Breast epithelium (tissue), 4 donors: ENCODE measurements around the gene GRB14. TPM values are rescaled to one million over a fixed set of nuclear protein-coding genes. Genes with fewer than 3 reads are reported as not detected.

Experiments
- DNase-seq, 2 donors: peaks; one replicate each; pipeline ENCODE4 v3.0.0-alpha.2; 2019; ENCODE audit warnings: low spot score in 2 of 2
- H3K27ac ChIP-seq, 2 donors: fragments of 200-600 bp; sonication (generic) in 1 of 2; one replicate each; pipeline ENCODE4 v1.5.1; 2016 to 2019; ENCODE audit warnings: mild to moderate bottlenecking in 1 of 2
- H3K27me3 ChIP-seq, 2 donors: fragments of 200-600 bp; sonication (generic) in 1 of 2; one replicate each; pipeline versions ENCODE4 v1.5.1 to v1.6.0; 2017 to 2019; ENCODE audit warnings: control low read depth in 1 of 2, mild to moderate bottlenecking in 1 of 2
- H3K36me3 ChIP-seq: fragments of 200-600 bp; one replicate; pipeline ENCODE4 v1.5.1; 2019
- H3K4me1 ChIP-seq, 2 donors: fragments of 200-600 bp; sonication (generic); one replicate each; pipeline ENCODE4 v1.5.1; 2016 to 2019; ENCODE audit warnings: control low read depth in 1 of 2
- H3K4me3 ChIP-seq, 3 donors: fragments of 200-600 bp; sonication (generic); 1 replicate in 2 of 3; 2 replicates in 1 of 3; pipeline ENCODE4 v1.5.1; 2016 to 2019; ENCODE audit warnings: mild to moderate bottlenecking in 3 of 3, moderate library complexity in 2 of 3
- H3K9me3 ChIP-seq, 2 donors: fragments of 200-600 bp; sonication (generic) in 1 of 2; one replicate each; pipeline ENCODE4 v1.5.1; 2016 to 2019; ENCODE audit warnings: control low read depth in 1 of 2
- CTCF ChIP-seq, 3 donors: fragments of 450-650 bp; IDR thresholded peaks; one replicate each; pipeline ENCODE4 v1.5.1; 2016 to 2017; ENCODE audit warnings: antibody characterized with exemption in 3 of 3, mild to moderate bottlenecking in 3 of 3, moderate library complexity in 3 of 3
- POLR2A ChIP-seq: fragments of 450-650 bp; IDR thresholded peaks from one replicate; pipeline ENCODE4 v1.6.1; 2016; ENCODE audit warnings: antibody characterized with exemption, mild to moderate bottlenecking, moderate library complexity
- POLR2AphosphoS5 ChIP-seq, 3 donors: sonication (generic); formaldehyde crosslinking; IDR thresholded peaks; one replicate each; pipeline ENCODE4 v1.6.1; 2017; ENCODE audit warnings: antibody characterized with exemption in 3 of 3
- intact Hi-C: fragments of 100-400 bp; cut with DNase I; formaldehyde crosslinking; loops from one replicate; pipeline ENCODE4 v1.15.1; 2023; ENCODE audit warnings: low total_unique reads
- total RNA-seq, 3 donors: library from RNA; depleted of rRNA; stranded (reverse); fragments of >200 nt; gene quantifications; one replicate each; pipeline ENCODE4 v1.1.0, GENCODE V29; 2016

The GRB14 gene
- total RNA-seq, 3 donors from 2014 or later = 2.5 to 13.1 (median 4.6) TPM

DNA sequence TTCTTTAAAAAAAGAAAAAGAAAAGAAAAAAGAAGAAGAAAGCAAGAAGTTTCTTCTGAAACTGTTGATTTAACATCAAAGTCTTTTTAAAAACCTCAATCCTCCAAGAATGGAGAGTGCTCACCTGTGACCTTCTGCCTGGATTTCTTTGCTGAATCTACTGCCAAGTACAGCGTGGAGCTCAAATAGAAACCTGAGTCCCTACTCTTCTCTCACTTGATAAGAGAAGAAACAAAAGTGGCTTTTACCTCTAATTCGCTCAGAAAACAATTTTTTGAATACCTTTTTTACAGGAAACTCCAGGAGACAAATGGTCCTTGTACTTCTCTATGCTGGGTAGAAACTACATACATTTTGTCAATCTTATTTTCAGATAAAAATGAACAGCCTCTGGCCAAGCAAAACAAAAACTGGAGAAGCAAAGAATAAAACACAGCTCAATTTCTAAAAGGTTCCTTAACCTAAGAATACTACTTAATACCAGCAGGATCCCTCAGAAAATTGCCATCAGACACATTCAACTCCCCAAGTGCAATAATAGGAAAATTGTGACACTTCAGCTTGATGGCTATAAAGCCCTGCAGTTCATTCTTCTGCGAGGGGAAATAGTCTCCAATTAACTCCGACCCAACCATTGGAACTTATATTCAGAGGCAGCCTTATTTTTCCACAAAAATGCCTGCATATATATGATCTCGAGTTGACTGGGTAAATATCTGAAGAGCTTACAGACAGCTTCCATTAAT, 85.8 kb downstream of the GRB14 start:
- no peak overlapping the region for H3K4me3 ChIP-seq
- DNase-seq = no peak
- no peak overlapping the region for H3K27ac ChIP-seq
- TF ChIP-seq CTCF (IDR thresholded peaks at IDR 0.05) (no peak), POLR2AphosphoS5 (IDR thresholded peaks at IDR 0.05) (no peak), POLR2A (no peak)
- intact Hi-C loops = no loop called here
- H3K36me3 ChIP-seq = no peaks in the 10 kb centered on the region
- H3K9me3 ChIP-seq = no peaks in the 10 kb centered on the region
- no peaks in the 10 kb centered on the region for H3K4me1 ChIP-seq
- no peaks in the 10 kb centered on the region for H3K27me3 ChIP-seq

GRCh38 chr2:164530464-164530863, 90.8 kb downstream of the GRB14 start:
- no peak overlapping the region for H3K4me3 ChIP-seq
- no peak overlapping the region for H3K27ac ChIP-seq
- H3K27me3 ChIP-seq = no peaks in the 10 kb centered on the region
- DNase-seq = no peak
- no peaks in the 10 kb centered on the region for H3K36me3 ChIP-seq
- TF ChIP-seq POLR2A = no peak
- no peak for TF ChIP-seq CTCF (IDR thresholded peaks at IDR 0.05)
- no peak for TF ChIP-seq POLR2AphosphoS5 (IDR thresholded peaks at IDR 0.05)
- no peaks in the 10 kb centered on the region for H3K9me3 ChIP-seq
- intact Hi-C loops = no loop called here
- H3K4me1 ChIP-seq = no peaks in the 10 kb centered on the region

DNA sequence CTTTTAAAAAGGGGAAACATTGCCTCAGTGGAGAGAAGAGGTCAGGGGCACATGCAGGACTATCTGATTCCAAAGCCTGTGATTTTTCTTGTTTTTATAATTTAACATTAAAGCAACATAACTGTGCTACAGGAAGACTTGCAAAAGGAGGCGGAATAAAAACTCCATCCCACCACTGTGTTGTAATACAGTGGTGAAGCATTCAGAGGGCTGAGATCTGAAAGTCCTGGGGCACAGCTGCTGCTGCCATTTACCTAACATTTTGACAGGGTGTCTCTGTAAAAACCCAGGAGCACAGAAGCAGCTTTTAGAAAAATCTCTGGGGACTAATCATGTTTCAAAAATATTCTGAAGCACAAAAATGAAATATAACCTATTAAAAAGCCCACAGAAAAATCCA, 97.6 kb downstream of the GRB14 start:
- intact Hi-C loops = no loop called here
- no peak for DNase-seq
- no peaks in the 10 kb centered on the region for H3K27me3 ChIP-seq
- TF ChIP-seq POLR2A (no peak), POLR2AphosphoS5 (IDR thresholded peaks at IDR 0.05) (no peak), CTCF (IDR thresholded peaks at IDR 0.05) (no peak)
- H3K27ac ChIP-seq = no peak overlapping the region
- no peaks in the 10 kb centered on the region for H3K36me3 ChIP-seq
- no peaks in the 10 kb centered on the region for H3K4me1 ChIP-seq
- H3K4me3 ChIP-seq = no peak overlapping the region
- H3K9me3 ChIP-seq = peaks cover 0 to 3% of the 10 kb centered on the region in 2 donors

- Histone ChIP-seq H3K4me3 (no peak overlapping the region), H3K4me1 (no peaks in the 10 kb centered on the region)
These were observed 98.3 kb downstream of the GRB14 start for GRCh38 chr2:164523009-164523408.

More at GRCh38 chr2:164523009-164523408, 98.3 kb downstream of the GRB14 start:
- Histone ChIP-seq H3K27me3 (no peaks in the 10 kb centered on the region), H3K36me3 (no peaks in the 10 kb centered on the region), H3K9me3 (peaks cover 0 to 7% of the 10 kb centered on the region in 2 donors), H3K27ac (no peak overlapping the region)
- no peak for DNase-seq
- TF ChIP-seq CTCF (IDR thresholded peaks at IDR 0.05) (no peak), POLR2A (no peak), POLR2AphosphoS5 (IDR thresholded peaks at IDR 0.05) (no peak)
- intact Hi-C loops = no loop called here
